Left hindlimb (tissue), 1 donor: ENCODE results near the gene KCNV2.
"Not testable (repeated sequence)": the region's sequence is repeated elsewhere in the genome, so short reads cannot be mapped to it uniquely, and the experiment has no call there.

Source experiments
- DNase-seq: peaks from one replicate; pipeline ENCODE4 v3.0.0-alpha.2; 2018

KCNV2 gene

GRCh38 chr9:2717385-2717784 is at the start of gene KCNV2:
Gene KCNV2, plus strand, starts transcription at chr9:2717510. Its CDS starts 230 bp downstream, at chr9:2717740.
- DNase-seq, result no peak

DNA sequence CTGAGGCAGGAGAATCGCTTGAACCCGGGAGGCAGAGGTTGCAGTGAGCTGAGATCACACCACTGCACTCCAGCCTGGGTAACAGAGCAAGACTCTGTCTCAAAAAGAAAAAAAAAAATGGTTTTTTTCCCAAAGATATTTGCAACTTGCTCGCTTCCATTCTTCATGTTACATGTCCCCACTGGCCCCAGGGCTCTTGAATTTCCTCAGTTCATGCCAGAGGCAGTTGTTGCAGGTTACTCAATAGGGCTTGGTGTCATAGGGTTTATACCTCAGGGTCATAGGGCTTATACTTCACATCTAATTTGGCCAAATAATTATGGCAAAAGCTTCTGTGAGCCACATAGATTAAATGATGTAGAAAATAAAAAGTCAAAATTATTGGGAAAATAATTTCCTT is 44.1 kb upstream of the KCNV2 start:
- DNase-seq, result no peak

DNA sequence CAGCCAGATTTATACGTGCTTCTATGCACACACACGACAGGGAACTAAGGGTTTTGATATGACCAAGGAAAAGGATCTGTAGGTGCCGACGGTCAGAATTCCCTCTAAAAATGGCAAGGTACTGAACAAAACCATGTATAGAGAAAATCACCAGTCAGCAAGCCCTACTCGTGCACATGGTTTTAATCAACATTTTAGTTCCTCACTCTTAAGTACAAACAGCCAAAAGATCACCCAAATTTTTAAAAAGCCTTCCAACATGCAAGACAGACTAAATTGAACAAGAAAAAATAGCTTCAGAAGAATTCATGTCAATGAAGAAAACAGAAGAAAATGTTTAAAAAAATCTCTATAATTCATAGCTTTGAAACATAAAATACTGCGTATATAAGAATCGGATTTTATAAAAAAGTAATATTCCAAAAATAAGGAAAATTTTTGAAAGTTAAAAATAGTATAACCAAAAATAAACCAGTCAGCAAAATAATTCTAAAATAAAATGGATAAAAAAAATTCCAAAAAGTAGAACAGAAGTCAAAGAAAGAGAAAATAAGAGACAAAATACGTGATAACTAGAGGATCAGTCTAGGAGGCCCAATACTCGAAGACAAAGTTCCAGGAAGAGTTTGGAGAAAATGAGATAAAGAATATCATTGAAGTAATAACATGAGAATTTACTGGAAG is 43.0 kb upstream of the KCNV2 start:
- DNase-seq, result no peak

- DNase-seq, result no peak
These were observed 41.5 kb upstream of the KCNV2 start for GRCh38 chr9:2675834-2676233.

DNA sequence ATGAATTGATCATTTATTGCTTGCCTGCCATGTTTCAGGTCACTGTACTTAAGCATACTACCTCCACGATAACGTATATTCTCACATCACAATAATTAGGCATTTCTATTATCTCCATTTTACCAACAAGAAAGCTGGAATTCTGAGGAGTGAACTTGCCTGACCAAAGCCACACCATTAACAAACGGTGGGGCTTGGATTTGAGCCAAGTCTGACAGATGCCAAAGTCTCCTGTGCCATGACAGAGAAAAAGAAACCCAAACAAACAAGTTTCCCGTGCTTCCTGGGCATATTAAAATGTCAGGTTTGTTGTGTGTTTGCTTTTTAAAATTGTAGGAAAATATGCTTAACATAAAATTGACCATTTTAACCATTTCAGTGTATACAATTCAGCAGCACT is 40.8 kb upstream of the KCNV2 start:
- no peak for DNase-seq

DNA sequence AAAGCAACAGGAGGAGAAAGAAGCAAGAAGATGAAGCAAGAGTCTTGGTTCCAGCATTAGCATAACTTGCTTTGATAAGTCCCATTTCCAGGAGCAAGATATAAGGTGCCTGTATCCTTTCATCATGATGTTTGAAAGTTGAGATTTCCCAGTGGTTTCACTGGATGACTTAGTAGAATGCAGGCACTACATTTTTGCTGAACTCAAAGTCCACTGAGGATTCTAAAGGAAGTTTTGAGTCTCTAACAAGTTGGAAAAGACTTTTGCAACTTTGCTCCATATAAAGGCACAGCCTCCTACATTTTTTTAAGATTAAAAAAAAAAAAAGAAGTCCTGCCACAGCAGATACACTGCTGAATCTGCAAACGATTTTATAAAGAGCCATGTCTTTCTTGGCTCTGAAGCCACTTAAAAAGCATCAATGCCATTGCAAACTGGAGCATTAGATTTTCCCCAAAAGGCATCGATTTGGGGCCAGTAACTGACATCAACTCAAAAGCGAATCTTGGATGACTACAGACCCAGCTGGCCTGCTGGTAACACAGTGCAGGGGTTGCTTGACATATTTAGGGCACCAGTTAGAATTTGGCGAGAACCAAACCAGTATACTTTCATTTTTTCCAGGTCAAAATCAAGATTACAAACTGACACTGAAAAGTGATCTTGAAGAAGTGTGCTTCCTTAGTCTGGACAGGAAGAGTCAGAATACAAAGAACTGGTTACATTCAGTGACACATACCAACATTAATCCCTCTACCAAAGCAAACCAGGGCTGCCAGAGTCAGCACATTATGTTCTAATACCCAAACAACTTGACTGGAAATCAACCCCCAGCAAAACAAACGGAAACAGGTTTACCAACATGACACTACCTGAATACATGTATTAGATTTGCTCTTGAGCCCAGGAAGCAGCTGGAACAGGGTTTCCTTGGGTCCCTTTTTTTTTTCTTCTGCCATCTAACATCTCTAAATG is 39.1 kb upstream of the KCNV2 start:
- no peak for DNase-seq

DNA sequence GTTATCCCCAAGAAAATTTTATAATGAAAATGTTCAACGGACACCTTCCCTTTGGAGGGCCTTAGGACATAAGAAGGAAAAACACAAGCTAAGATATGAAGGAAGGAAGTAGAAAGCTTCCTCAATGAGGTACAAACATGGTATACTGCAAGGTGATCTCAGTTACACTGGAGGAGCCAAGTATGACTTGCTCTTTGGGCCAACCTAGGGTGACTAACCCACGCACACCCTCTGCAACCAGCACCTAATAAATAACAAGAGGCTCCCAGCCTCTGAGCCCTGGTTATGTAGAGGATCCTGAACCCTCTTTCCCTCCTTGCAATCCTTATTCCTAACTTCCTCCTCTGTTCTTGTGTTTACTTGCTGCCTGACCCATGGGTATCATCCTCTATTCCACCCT is 38.3 kb upstream of the KCNV2 start:
- no peak for DNase-seq

DNA sequence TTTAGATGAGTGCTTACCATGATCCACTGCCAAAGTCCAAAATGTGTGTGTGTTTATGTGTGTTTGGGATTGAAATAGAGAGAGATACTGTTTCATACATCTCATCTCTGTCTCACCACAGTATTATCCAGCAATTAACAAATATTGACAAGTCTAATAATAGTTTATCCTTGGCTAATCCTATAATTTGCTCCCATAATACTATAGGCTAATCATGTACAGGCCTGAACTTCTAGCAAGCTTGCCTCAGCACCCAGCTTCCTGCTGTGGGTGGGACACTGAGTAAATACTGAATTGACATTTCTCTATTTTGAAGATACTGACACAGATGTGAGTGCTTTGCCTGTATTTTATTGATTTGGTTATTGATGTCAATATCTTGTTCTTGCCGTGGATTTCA is 35.3 kb upstream of the KCNV2 start:
- no peak for DNase-seq

GRCh38 chr9:2686911-2687310 is 30.4 kb upstream of the KCNV2 start:
- DNase-seq, result no peak

GRCh38 chr9:2688636-2689035 is 28.7 kb upstream of the KCNV2 start:
- no peak for DNase-seq

DNA sequence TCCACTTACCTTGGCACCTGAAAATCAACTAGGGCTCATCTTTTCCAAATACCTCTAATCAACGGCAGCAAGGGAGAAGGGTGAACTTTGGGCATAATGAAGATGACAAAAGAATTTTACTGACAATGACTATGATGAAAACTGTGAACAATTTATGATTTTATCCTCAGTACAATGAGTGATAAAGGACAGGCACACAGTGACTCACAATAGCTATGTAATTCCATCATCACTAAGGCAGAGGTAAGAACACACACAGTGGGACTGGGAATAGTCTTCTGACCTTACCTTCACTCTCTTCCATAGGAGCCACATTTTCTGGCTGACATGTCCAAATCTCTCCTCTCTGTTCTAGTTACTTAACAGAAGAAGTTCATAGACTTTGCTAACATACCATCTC is 26.1 kb upstream of the KCNV2 start:
- DNase-seq, result no peak

GRCh38 chr9:2691626-2692025 is 25.7 kb upstream of the KCNV2 start:
- DNase-seq, result no peak

- DNase-seq, result no peak
These were observed 24.3 kb upstream of the KCNV2 start for GRCh38 chr9:2693056-2693455.

- DNase-seq, result no peak
These were observed 19.8 kb upstream of the KCNV2 start for GRCh38 chr9:2697492-2697891.

- DNase-seq, result no peak
These were observed 16.9 kb upstream of the KCNV2 start for GRCh38 chr9:2700398-2700797.

GRCh38 chr9:2700909-2701550 is 16.3 kb upstream of the KCNV2 start:
- no peak for DNase-seq

GRCh38 chr9:2704504-2704903 is 12.8 kb upstream of the KCNV2 start:
- no peak for DNase-seq

GRCh38 chr9:2707256-2707655 is 10.1 kb upstream of the KCNV2 start:
- not testable (repeated sequence) for DNase-seq

- no peak for DNase-seq
These were observed 7.6 kb upstream of the KCNV2 start for GRCh38 chr9:2709645-2710101.

DNA sequence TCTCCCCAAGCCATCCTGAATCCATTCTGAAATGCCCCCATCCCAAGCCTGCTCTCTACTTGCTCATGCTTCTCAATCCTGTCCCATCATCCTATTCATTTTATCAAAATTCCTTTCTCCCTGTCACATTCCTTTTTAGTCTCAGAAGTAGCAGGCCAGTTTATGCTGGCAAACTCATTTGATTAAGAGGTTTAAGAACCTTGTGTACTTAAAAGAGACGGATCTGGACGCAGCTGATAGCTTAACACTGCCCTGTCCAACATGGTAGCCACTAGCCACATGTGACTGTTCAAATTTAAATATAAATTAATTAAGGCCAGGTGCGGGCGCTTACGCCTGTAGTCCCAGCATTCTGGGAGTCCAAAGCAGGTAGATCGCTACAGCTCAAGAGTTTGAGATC is 5.6 kb upstream of the KCNV2 start:
- DNase-seq, result no peak

- DNase-seq, result no peak
These were observed 839 bp downstream of the KCNV2 start for GRCh38 chr9:2718001-2718697.

GRCh38 chr9:2718698-2719033 is 1.4 kb downstream of the KCNV2 start:
- DNase-seq, result no peak

GRCh38 chr9:2720179-2720654 is 2.9 kb downstream of the KCNV2 start:
- no peak for DNase-seq
